Epithelial cell of proximal tubule (primary cell): Measurements from ENCODE around the gene FBXO33. TPM values are rescaled to one million over a fixed set of nuclear protein-coding genes. Genes with fewer than 3 reads are reported as not detected.
A peak's percentile ranks its signal among the peaks of the same experiment; 100 is the strongest.

ENCODE experiments used
- DNase-seq: peaks from one replicate; pipeline ENCODE4 v3.0.0-alpha.2; 2011; ENCODE audit warnings: low read depth
- H3K4me3 ChIP-seq: 2 replicates; pipeline ENCODE4 v1.5.1; 2011; ENCODE audit warnings: low read depth, mild to moderate bottlenecking, low read length
- total RNA-seq: library from RNA; depleted of rRNA; stranded (reverse); fragments of >200 nt; gene quantifications from 2 replicates; pipeline ENCODE4 v1.2.3, GENCODE V29; 2015
- TF ChIP-seq, protein P1 (sequence below): conservative IDR thresholded peaks from 2 replicates; pipeline ENCODE4 v1.5.1; 2012; ENCODE audit warnings: low read depth, mild to moderate bottlenecking, low read length

FBXO33 gene, protein sequence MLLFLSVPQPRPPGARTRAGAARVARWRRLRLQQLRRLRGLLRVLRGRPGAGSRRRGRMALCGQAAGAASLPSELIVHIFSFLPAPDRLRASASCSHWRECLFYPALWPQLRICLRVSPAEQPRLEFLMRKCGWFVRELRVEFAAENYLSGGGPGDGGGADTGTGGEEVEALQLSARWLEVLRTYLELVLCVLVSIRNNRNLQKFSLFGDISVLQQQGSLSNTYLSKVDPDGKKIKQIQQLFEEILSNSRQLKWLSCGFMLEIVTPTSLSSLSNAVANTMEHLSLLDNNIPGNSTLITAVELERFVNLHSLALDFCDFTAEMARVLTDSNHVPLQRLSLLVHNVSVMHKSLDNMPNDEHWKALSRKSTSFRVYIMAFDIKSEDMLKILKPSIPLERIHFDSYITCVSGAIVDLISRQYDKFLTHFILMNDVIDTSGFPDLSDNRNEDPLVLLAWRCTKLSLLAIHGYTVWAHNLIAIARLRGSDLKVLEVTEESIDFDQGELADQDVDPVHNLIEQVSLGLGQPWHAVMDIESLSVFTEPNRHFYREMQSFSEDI
- 14.4 and 16.8 TPM in 2 replicates for total RNA-seq

- DNase-seq = peak; percentile 68
- H3K4me3 ChIP-seq = peak within 1 kb of the TSS; percentile 93
- TF ChIP-seq, protein P1, sequence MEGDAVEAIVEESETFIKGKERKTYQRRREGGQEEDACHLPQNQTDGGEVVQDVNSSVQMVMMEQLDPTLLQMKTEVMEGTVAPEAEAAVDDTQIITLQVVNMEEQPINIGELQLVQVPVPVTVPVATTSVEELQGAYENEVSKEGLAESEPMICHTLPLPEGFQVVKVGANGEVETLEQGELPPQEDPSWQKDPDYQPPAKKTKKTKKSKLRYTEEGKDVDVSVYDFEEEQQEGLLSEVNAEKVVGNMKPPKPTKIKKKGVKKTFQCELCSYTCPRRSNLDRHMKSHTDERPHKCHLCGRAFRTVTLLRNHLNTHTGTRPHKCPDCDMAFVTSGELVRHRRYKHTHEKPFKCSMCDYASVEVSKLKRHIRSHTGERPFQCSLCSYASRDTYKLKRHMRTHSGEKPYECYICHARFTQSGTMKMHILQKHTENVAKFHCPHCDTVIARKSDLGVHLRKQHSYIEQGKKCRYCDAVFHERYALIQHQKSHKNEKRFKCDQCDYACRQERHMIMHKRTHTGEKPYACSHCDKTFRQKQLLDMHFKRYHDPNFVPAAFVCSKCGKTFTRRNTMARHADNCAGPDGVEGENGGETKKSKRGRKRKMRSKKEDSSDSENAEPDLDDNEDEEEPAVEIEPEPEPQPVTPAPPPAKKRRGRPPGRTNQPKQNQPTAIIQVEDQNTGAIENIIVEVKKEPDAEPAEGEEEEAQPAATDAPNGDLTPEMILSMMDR = no peak
Observed at GRCh38 chr14:39432179-39432618, at the start of gene FBXO33. TSS of gene FBXO33 (minus strand) at chr14:39432433. CDS start at chr14:39432162, 271 bp downstream.

DNA sequence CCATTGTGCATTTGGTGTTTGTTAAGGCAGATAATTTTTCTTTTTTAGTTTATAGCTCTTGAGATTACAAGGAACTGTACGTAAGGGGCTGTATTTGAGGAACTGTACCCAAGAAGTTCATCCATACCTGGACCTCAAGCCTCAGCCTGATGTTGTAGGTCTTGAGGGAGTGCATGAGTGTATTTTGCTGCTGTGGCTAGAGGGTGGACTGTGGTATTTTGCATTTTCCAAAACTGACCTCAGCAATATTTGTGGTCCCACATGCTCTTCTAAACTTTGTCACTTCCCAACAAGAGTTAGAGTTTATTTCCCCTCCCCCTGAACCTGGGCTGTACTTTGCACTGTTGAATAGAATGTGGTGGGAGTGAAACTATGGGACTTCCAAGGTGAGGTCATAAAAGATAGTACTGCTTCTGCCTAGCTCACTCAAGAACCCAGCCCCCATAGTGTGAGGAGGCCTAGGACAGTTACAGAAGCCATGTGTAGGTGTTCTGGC, 42.2 kb upstream of the FBXO33 start:
- DNase-seq = no peak
- no peak overlapping the region for H3K4me3 ChIP-seq
- TF ChIP-seq, protein P1 = no peak

- no peak overlapping the region for H3K4me3 ChIP-seq
- TF ChIP-seq, protein P1 = no peak
- DNase-seq = no peak
Observed at GRCh38 chr14:39472078-39472477, 39.8 kb upstream of the FBXO33 start.

- no peak overlapping the region for H3K4me3 ChIP-seq
- no peak for DNase-seq
- TF ChIP-seq, protein P1 = peak; percentile 31
Observed at GRCh38 chr14:39469094-39469710, 37.0 kb upstream of the FBXO33 start.

- TF ChIP-seq, protein P1 = peak; percentile 67
- no peak overlapping the region for H3K4me3 ChIP-seq
- DNase-seq = peak; percentile 15
Observed at GRCh38 chr14:39467889-39468524, 35.8 kb upstream of the FBXO33 start.

DNA sequence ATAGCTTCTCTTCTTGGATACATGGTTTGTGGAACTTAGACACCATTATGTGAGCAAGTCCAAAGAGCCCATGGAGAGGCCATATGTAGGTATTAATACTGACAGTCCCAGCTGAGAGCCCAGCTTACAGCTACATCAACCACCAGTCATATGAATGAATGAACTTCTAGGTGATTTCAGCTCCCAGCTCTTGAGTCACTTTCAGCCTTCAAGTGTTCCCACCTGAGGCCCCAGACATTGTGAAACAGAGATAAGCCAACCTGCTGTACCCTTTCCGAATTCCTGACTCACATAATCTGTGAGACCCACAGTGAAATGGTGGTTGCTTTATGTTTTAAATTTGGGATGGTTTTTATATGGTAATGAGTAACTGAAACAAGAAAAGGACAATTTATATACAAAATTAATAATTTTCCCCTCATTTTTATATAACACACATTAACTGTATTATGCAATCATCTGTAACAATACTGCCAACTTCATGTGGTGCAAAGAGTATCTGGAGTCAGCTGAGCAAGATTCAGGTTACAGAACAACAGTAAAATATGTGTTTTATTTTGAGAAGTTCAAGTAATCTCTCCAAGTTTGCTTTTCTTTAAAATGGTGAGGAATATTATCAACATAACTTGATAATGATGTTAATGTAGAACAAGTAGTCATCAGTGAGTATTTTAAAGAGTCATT, 27.7 kb upstream of the FBXO33 start:
- DNase-seq = no peak
- no peak overlapping the region for H3K4me3 ChIP-seq
- TF ChIP-seq, protein P1 = no peak
